ENCODE results near the gene PCSK9. TPM values are rescaled to one million over a fixed set of nuclear protein-coding genes. Genes with fewer than 3 reads are reported as not detected.

PCSK9 gene
- total RNA-seq, 1 donor from 2014 or later, result 6.8 TPM

GRCh38 chr1:55040933-55041494 lies 1.7 kb downstream of the PCSK9 start:
- TF ChIP-seq CTCF (IDR thresholded peaks at IDR 0.05; ENCODE audit: unreplicated experiment), result no peak
- H3K36me3 Mint-ChIP-seq (ENCODE audit: low read depth, unreplicated experiment), result no peaks in the 10 kb centered on the region
- H3K4me3 Mint-ChIP-seq (ENCODE audit: unreplicated experiment), result no peak overlapping the region
- peaks cover 21% of the 10 kb centered on the region for H3K27me3 Mint-ChIP-seq (ENCODE audit: unreplicated experiment)
- no peak overlapping the region for H3K27ac Mint-ChIP-seq (ENCODE audit: unreplicated experiment)
- no peak for DNase-seq (ENCODE audit: low spot score)
- no peaks in the 10 kb centered on the region for H3K9me3 Mint-ChIP-seq (ENCODE audit: unreplicated experiment)
- H3K4me1 Mint-ChIP-seq (ENCODE audit: unreplicated experiment), result peaks cover 15% of the 10 kb centered on the region

GRCh38 chr1:55041613-55042012 lies 2.3 kb downstream of the PCSK9 start:
- DNase-seq (ENCODE audit: low spot score), result no peak
- Mint-ChIP-seq H3K36me3 (ENCODE audit: low read depth, unreplicated experiment) (no peaks in the 10 kb centered on the region), H3K27me3 (ENCODE audit: unreplicated experiment) (peaks cover 21% of the 10 kb centered on the region), H3K9me3 (ENCODE audit: unreplicated experiment) (no peaks in the 10 kb centered on the region), H3K27ac (ENCODE audit: unreplicated experiment) (no peak overlapping the region), H3K4me1 (ENCODE audit: unreplicated experiment) (peaks cover 15% of the 10 kb centered on the region), H3K4me3 (ENCODE audit: unreplicated experiment) (no peak overlapping the region)
- TF ChIP-seq CTCF (IDR thresholded peaks at IDR 0.05; ENCODE audit: unreplicated experiment), result no peak

- no peak overlapping the region for H3K4me3 Mint-ChIP-seq (ENCODE audit: unreplicated experiment)
- no peak overlapping the region for H3K27ac Mint-ChIP-seq (ENCODE audit: unreplicated experiment)
- no peak for TF ChIP-seq CTCF (IDR thresholded peaks at IDR 0.05; ENCODE audit: unreplicated experiment)
- H3K27me3 Mint-ChIP-seq (ENCODE audit: unreplicated experiment), result peaks cover 18% of the 10 kb centered on the region
- no peaks in the 10 kb centered on the region for H3K9me3 Mint-ChIP-seq (ENCODE audit: unreplicated experiment)
- H3K36me3 Mint-ChIP-seq (ENCODE audit: low read depth, unreplicated experiment), result no peaks in the 10 kb centered on the region
- H3K4me1 Mint-ChIP-seq (ENCODE audit: unreplicated experiment), result peaks cover 10% of the 10 kb centered on the region
- DNase-seq (ENCODE audit: low spot score), result no peak
Observed at GRCh38 chr1:55043011-55043410, 3.7 kb downstream of the PCSK9 start.

- peaks cover 14% of the 10 kb centered on the region for H3K27me3 Mint-ChIP-seq (ENCODE audit: unreplicated experiment)
- H3K9me3 Mint-ChIP-seq (ENCODE audit: unreplicated experiment), result no peaks in the 10 kb centered on the region
- H3K4me1 Mint-ChIP-seq (ENCODE audit: unreplicated experiment), result peaks cover 8% of the 10 kb centered on the region
- H3K27ac Mint-ChIP-seq (ENCODE audit: unreplicated experiment), result no peak overlapping the region
- H3K4me3 Mint-ChIP-seq (ENCODE audit: unreplicated experiment), result no peak overlapping the region
- no peaks in the 10 kb centered on the region for H3K36me3 Mint-ChIP-seq (ENCODE audit: low read depth, unreplicated experiment)
- no peak for DNase-seq (ENCODE audit: low spot score)
- TF ChIP-seq CTCF (IDR thresholded peaks at IDR 0.05; ENCODE audit: unreplicated experiment), result no peak
Observed at GRCh38 chr1:55043726-55044125, 4.4 kb downstream of the PCSK9 start.

GRCh38 chr1:55044617-55045397 lies 5.5 kb downstream of the PCSK9 start:
- Mint-ChIP-seq H3K9me3 (ENCODE audit: unreplicated experiment) (no peaks in the 10 kb centered on the region), H3K4me1 (ENCODE audit: unreplicated experiment) (peaks cover 4% of the 10 kb centered on the region), H3K27me3 (ENCODE audit: unreplicated experiment) (peaks cover 13% of the 10 kb centered on the region), H3K36me3 (ENCODE audit: low read depth, unreplicated experiment) (no peaks in the 10 kb centered on the region), H3K27ac (ENCODE audit: unreplicated experiment) (no peak overlapping the region), H3K4me3 (ENCODE audit: unreplicated experiment) (no peak overlapping the region)
- TF ChIP-seq CTCF (IDR thresholded peaks at IDR 0.05; ENCODE audit: unreplicated experiment), result no peak
- no peak for DNase-seq (ENCODE audit: low spot score)
